WERI-Rb-1 (cell line): ENCODE data around the gene AJUBA.

Source experiments
- DNase-seq: peaks from one replicate; pipeline ENCODE4 v3.0.0-alpha.2; 2020
- H3K27ac ChIP-seq: fragments of 250-450 bp; sonication (Bioruptor Pico); 2 replicates; pipeline ENCODE4 v1.5.1; 2020; ENCODE audit warnings: mild to moderate bottlenecking, moderate library complexity
- H3K27me3 ChIP-seq: fragments of 250-450 bp; sonication (Bioruptor Pico); 2 replicates; pipeline ENCODE4 v1.5.1; 2021; ENCODE audit warnings: mild to moderate bottlenecking, low read depth, moderate library complexity; ENCODE audit not compliant: insufficient read depth, severe bottlenecking
- H3K36me3 ChIP-seq: fragments of 250-450 bp; sonication (Bioruptor Pico); 2 replicates; pipeline ENCODE4 v1.5.1; 2020; ENCODE audit warnings: mild to moderate bottlenecking, moderate library complexity
- H3K4me3 ChIP-seq: 2 replicates; pipeline ENCODE4 v1.5.1; 2011; ENCODE audit warnings: low read depth, mild to moderate bottlenecking, control low read depth, low read length
- H3K9me3 ChIP-seq: fragments of 250-450 bp; sonication (Bioruptor Pico); 2 replicates; pipeline ENCODE4 v1.5.1; 2021; ENCODE audit warnings: mild to moderate bottlenecking, moderate library complexity; ENCODE audit not compliant: severe bottlenecking
- CTCF ChIP-seq: IDR thresholded peaks from 2 replicates; pipeline ENCODE4 v1.5.1; 2011; ENCODE audit warnings: low read depth, mild to moderate bottlenecking, control low read depth, inconsistent platforms, low read length

The AJUBA gene

GRCh38 chr14:22945642-22946041 is 36.7 kb downstream of the AJUBA start:
- Histone ChIP-seq H3K36me3 (peaks cover 25% of the 10 kb centered on the region), H3K9me3 (no peaks in the 10 kb centered on the region), H3K27me3 (no peaks in the 10 kb centered on the region), H3K27ac (no peak overlapping the region), H3K4me3 (no peak overlapping the region)
- DNase-seq = no peak
- TF ChIP-seq CTCF = no peak

- Histone ChIP-seq H3K27ac (no peak overlapping the region), H3K36me3 (peaks cover 16% of the 10 kb centered on the region), H3K9me3 (no peaks in the 10 kb centered on the region), H3K4me3 (no peak overlapping the region), H3K27me3 (no peaks in the 10 kb centered on the region)
- no peak for DNase-seq
- no peak for TF ChIP-seq CTCF
Measured at GRCh38 chr14:22939684-22940083, 42.7 kb downstream of the AJUBA start.

GRCh38 chr14:22935156-22935555 is 47.2 kb downstream of the AJUBA start:
- H3K27me3 ChIP-seq = no peaks in the 10 kb centered on the region
- H3K27ac ChIP-seq = no peak overlapping the region
- no peak overlapping the region for H3K4me3 ChIP-seq
- no peaks in the 10 kb centered on the region for H3K9me3 ChIP-seq
- no peak for DNase-seq
- TF ChIP-seq CTCF = no peak
- H3K36me3 ChIP-seq = no peaks in the 10 kb centered on the region; the same call in 1 of the 2 replicates

GRCh38 chr14:22932146-22932545 is 50.2 kb downstream of the AJUBA start:
- Histone ChIP-seq H3K9me3 (no peaks in the 10 kb centered on the region), H3K27ac (no peak overlapping the region), H3K27me3 (no peaks in the 10 kb centered on the region), H3K4me3 (no peak overlapping the region), H3K36me3 (peaks cover 3% of the 10 kb centered on the region)
- DNase-seq = no peak
- TF ChIP-seq CTCF = no peak

GRCh38 chr14:22929961-22930364 is 52.4 kb downstream of the AJUBA start:
- peak overlapping the region; percentile 25 for H3K27ac ChIP-seq
- peaks cover 19% of the 10 kb centered on the region for H3K36me3 ChIP-seq
- no peaks in the 10 kb centered on the region for H3K9me3 ChIP-seq
- peak overlapping the region; percentile 70 for H3K4me3 ChIP-seq
- DNase-seq = no peak
- no peak for TF ChIP-seq CTCF
- H3K27me3 ChIP-seq = no peaks in the 10 kb centered on the region
